A549 treated with Mapracorat at 1 μM for 4 hours (cell line): Measurements from ENCODE around the gene BTD. TPM values are rescaled to one million over a fixed set of nuclear protein-coding genes. Genes with fewer than 3 reads are reported as not detected.

ENCODE experiments used
- total RNA-seq: library from RNA; stranded (reverse); fragments of 200-300 nt; extraction: Qiagen RNA extraction; gene quantifications from 5 replicates; pipeline ENCODE4 v1.2.3, GENCODE V29; 2022

Gene BTD, protein sequence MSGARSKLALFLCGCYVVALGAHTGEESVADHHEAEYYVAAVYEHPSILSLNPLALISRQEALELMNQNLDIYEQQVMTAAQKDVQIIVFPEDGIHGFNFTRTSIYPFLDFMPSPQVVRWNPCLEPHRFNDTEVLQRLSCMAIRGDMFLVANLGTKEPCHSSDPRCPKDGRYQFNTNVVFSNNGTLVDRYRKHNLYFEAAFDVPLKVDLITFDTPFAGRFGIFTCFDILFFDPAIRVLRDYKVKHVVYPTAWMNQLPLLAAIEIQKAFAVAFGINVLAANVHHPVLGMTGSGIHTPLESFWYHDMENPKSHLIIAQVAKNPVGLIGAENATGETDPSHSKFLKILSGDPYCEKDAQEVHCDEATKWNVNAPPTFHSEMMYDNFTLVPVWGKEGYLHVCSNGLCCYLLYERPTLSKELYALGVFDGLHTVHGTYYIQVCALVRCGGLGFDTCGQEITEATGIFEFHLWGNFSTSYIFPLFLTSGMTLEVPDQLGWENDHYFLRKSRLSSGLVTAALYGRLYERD
- 15.8 to 18.4 TPM (median 16.7 TPM) in 5 replicates for total RNA-seq

DNA sequence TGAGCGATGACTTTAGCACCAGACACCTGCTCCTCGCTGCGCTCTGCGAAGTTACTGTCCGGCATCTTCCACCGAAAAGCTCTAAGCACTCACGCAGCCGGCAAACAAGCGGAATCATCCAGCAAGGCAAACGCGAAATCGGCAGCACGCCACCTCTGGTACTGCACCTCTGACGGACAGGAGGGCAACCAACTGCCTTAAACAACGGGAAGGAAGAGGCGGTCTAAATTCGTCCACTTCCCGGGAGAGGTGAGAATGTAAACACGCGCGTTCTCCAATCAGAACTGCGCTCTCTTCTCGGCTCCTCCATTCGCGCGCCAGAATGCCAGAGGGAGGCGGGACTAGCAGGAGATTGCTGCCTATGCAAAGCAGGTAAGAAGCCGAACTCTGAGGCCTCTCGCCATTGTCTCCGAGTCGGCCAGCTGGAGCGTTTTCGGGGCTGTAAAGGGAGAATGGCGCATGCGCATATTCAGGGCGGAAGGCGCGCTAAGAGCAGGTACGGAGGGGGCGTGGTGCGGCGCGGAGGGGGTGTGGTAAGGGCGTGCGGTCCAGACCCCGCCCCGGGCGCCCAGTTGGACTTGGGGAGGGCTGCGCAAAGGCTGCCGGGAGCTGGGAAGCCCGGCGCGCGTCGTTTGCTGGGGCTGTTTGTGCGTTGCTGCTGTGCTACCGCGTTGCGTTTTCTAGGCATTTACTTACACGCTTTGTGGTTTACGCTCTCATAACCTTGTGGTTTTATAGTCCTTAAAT, at the start of gene BTD, which contains the start of gene HACL1:
TSS of gene BTD (plus strand) at position 347 of the 747 bp plus-strand sequence. CDS start 33,695 bp downstream, outside the sequence.
TSS of gene HACL1 (minus strand) at position 171 of the 747 bp plus-strand sequence. CDS start at position 65, 106 bp downstream.

Other genes with a start within 250 kb of the BTD start
- gene METTL6, start 174.2 kb upstream of the BTD start, total RNA-seq: 24.9 to 30.7 TPM (median 26.3 TPM) in 5 replicates
- 13.2 to 16.8 TPM (median 14.8 TPM) in 5 replicates for gene EAF1, start 174.1 kb upstream of the BTD start, total RNA-seq
- 0.22 to 0.54 TPM (median 0.28 TPM) in 5 replicates for gene COLQ, start 80.0 kb upstream of the BTD start, total RNA-seq
- 23.9 to 29.5 TPM (median 25.7 TPM) in 5 replicates for gene HACL1, start 176 bp upstream of the BTD start, total RNA-seq
- 45.5 to 61.6 TPM (median 60.2 TPM) in 5 replicates for gene ANKRD28, start 196.2 kb downstream of the BTD start, total RNA-seq